K562 (cell line): Measurements from ENCODE around the gene MYMX. TPM values are rescaled to one million over a fixed set of nuclear protein-coding genes. Genes with fewer than 3 reads are reported as not detected.

Source experiments
- GABPA ChIP-seq: fragments of 200-800 bp; sonication (Bioruptor generic); conservative IDR thresholded peaks from 2 replicates; pipeline ENCODE4 v1.6.1; 2016; ENCODE audit warnings: low read depth, missing genetic modification characterization, missing compliant biosample characterization
- GATAD2B ChIP-seq: fragments of 450-650 bp; IDR thresholded peaks from 2 replicates; pipeline ENCODE4 v1.6.1; 2017; ENCODE audit warnings: mild to moderate bottlenecking, borderline replicate concordance
- HDAC6 ChIP-seq: IDR thresholded peaks from 2 replicates; pipeline ENCODE4 v1.6.1; 2012; ENCODE audit warnings: low read depth, mild to moderate bottlenecking, control low read depth, inconsistent platforms, low read length, moderate library complexity
- NBN ChIP-seq: fragments of 450-650 bp; IDR thresholded peaks from 2 replicates; pipeline ENCODE4 v1.6.1; 2016; ENCODE audit warnings: low read depth, mild to moderate bottlenecking
- NCOA2 ChIP-seq, 2 experiments: fragments of 450-650 bp; IDR thresholded peaks; 2 replicates each; pipeline ENCODE4 v1.6.1; 2018; ENCODE audit warnings: mild to moderate bottlenecking in 2 of 2, moderate library complexity in 1 of 2; ENCODE audit not compliant: partially characterized antibody in 2 of 2
- PHF8 ChIP-seq: fragments of 200-600 bp; sonication (generic); IDR thresholded peaks from 2 replicates; pipeline ENCODE4 v1.6.1; 2012; ENCODE audit warnings: mixed run types, mild to moderate bottlenecking, inconsistent platforms, low read length, moderate library complexity, borderline replicate concordance
- POLR2H ChIP-seq: IDR thresholded peaks from 2 replicates; pipeline ENCODE4 v1.6.1; 2016; ENCODE audit warnings: missing genetic modification characterization, low read depth, mild to moderate bottlenecking, control low read depth, missing compliant biosample characterization, moderate library complexity
- RCOR1 ChIP-seq, 2 experiments: IDR thresholded peaks; 2 replicates each; pipeline ENCODE4 v1.6.1; 2012; ENCODE audit warnings: low read depth in 2 of 2, low read length in 2 of 2, borderline replicate concordance in 1 of 2, improper control_type of control experiment in 1 of 2
- RFX5 ChIP-seq: IDR thresholded peaks from 2 replicates; pipeline ENCODE4 v1.6.1; 2011; ENCODE audit warnings: low read depth, mild to moderate bottlenecking, improper control_type of control experiment, low read length
- RNF2 ChIP-seq: sonication (generic); IDR thresholded peaks from 2 replicates; pipeline ENCODE4 v1.6.1; 2016
- SP1 ChIP-seq: sonication (generic); formaldehyde crosslinking; IDR thresholded peaks from 2 replicates; pipeline ENCODE4 v1.8.1; 2022; ENCODE audit warnings: mild to moderate bottlenecking, missing genetic modification reagents
- TAF1 ChIP-seq: IDR thresholded peaks from 2 replicates; pipeline ENCODE4 v1.6.1; 2011; ENCODE audit warnings: mild to moderate bottlenecking, low read length, moderate library complexity; ENCODE audit not compliant: insufficient read depth, control insufficient read depth, severe bottlenecking; ENCODE audit errors: extremely low read depth
- YY1 ChIP-seq, 3 experiments: IDR thresholded peaks; 2 replicates each; pipeline ENCODE4 v1.6.1; 2011; ENCODE audit warnings: low read length in 2 of 3, mild to moderate bottlenecking in 2 of 3, moderate library complexity in 2 of 3, borderline replicate concordance in 1 of 3, control low read depth in 1 of 3, low read depth in 1 of 3; ENCODE audit not compliant: insufficient read depth in 3 of 3, insufficient replicate concordance in 2 of 3, control insufficient read depth in 1 of 3, insufficient read length in 1 of 3; ENCODE audit errors: extremely low read depth in 1 of 3
- ZBTB17 ChIP-seq: fragments of 450-650 bp; formaldehyde crosslinking; IDR thresholded peaks from 2 replicates; pipeline ENCODE4 v1.4.0; 2020; ENCODE audit warnings: mild to moderate bottlenecking
- ZNF12 ChIP-seq: sonication (generic); formaldehyde crosslinking; IDR thresholded peaks from 2 replicates; pipeline ENCODE4 v1.4.0; 2020; ENCODE audit warnings: mild to moderate bottlenecking, missing genetic modification reagents
- ZNF561 ChIP-seq: fragments of 450-650 bp; formaldehyde crosslinking; conservative IDR thresholded peaks from 2 replicates; pipeline ENCODE4 v1.4.0; 2020; ENCODE audit warnings: mild to moderate bottlenecking, moderate library complexity
- polyA plus RNA-seq, 8 experiments: library from polyadenylated mRNA; depleted of rRNA in 4 of 8; stranded (reverse) in 5 of 8; unstranded in 3 of 8; fragments of >200 nt; fragmentation: Nextera tagmentation in 2 of 8; fragmentation: Illumina TruSeq in 1 of 8; extraction: Ambion mirVana in 2 of 8; extraction: Trizol in 1 of 8; gene quantifications; 2 replicates each; pipeline versions ENCODE4 v1.2.1 to v1.2.3, GENCODE V29; 2011 to 2014; ENCODE audit warnings: inconsistent platforms in 1 of 8, missing spikeins in 1 of 8
- total RNA-seq, 7 experiments: library from RNA; depleted of rRNA in 6 of 7; stranded (reverse); fragments of >200 nt in 6 of 7; fragmentation: Illumina TruSeq in 2 of 7; extraction: Trizol in 2 of 7; gene quantifications; 2 replicates each; pipeline versions ENCODE4 v1.2.1 to v1.2.3, GENCODE V29; 2011 to 2021; ENCODE audit warnings: low replicate concordance in 1 of 7
- TF ChIP-seq, protein P1 (sequence below): sonication (generic); formaldehyde crosslinking; IDR thresholded peaks from 2 replicates; pipeline ENCODE4 v1.8.0; 2022; ENCODE audit warnings: missing genetic modification reagents, mild to moderate bottlenecking, borderline replicate concordance
- TF ChIP-seq, protein P2 (sequence below), 3 experiments: IDR thresholded peaks in 2 of 3; conservative IDR thresholded peaks in 1 of 3; 2 replicates each; pipeline ENCODE4 v1.5.1; 2011 to 2012; ENCODE audit warnings: low read length in 3 of 3, mild to moderate bottlenecking in 3 of 3, control low read depth in 2 of 3, improper control_type of control experiment in 1 of 3, inconsistent platforms in 1 of 3, low read depth in 1 of 3, mixed read lengths in 1 of 3, moderate library complexity in 1 of 3; ENCODE audit not compliant: insufficient read depth in 2 of 3
- TF ChIP-seq, protein P3 (sequence below), 2 experiments: fragments of 450-650 bp in 1 of 2; sonication (generic) in 1 of 2; formaldehyde crosslinking; conservative IDR thresholded peaks; 2 replicates each; pipeline versions ENCODE4 v1.4.0 to v1.8.1; 2020 to 2022; ENCODE audit warnings: mild to moderate bottlenecking in 1 of 2, missing genetic modification reagents in 1 of 2
- TF ChIP-seq, protein P4 (sequence below): sonication (generic); formaldehyde crosslinking; IDR thresholded peaks from 2 replicates; pipeline ENCODE4 v1.8.1; 2022; ENCODE audit warnings: missing genetic modification reagents

The MYMX gene
- total and polyA plus RNA-seq, 9 of the 15 experiments (the other 6 are each of a cell fraction or from before 2014, with no cell fraction given): 0.12 TPM; not detected in 8

DNA sequence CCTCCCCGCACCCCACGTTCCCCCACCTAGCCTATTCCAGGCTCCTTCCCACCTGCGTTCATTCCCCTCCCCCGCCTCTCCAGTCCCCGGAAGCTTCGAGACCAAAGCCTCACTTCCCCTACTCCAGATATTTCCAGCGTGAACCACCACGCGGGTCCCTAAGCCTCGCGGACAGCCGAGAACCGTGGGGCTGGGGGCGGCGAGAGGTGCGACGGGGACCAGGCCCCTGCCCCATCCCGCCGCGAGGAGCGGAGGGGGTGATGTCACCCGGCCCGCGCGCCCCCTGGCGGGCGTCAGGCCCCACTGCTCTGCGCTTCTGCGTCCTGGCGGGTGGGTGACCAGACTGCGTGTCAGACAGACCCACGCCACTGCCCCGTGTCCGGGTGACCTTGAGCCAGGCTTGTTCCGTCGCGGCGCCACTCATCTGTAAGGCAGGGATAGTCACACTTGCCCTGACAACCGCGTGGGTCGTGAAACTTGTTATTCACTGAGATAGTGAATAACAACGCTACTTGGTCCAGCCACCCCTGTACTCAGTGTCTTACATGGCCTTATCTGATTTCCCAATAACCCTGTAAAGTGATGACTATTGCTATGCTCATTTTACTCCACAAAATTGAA lies 21.2 kb downstream of the MYMX start (continued):
- TF ChIP-seq RFX5 (no peak), POLR2H (tag) (no peak), RNF2 (peak; percentile 30; the same call in 1 of the 2 replicates), ZNF561 (CRISPR knock-in tag) (no peak), GABPA (peak; percentile 56; the same call in 1 of the 2 replicates), ZBTB17 (peak; percentile 69), HDAC6 (0 out of 2 replicates have a peak, but pooled peaks have one; percentile 27), ZNF12 (CRISPR knock-in tag) (peak; percentile 78; the same call in 1 of the 2 replicates), YY1 (IDR thresholded peaks at IDR 0.05; ENCODE audit: borderline replicate concordance in 1 of 3, control insufficient read depth in 1 of 3, extremely low read depth in 1 of 3, insufficient read depth in 3 of 3, insufficient read length in 1 of 3, insufficient replicate concordance in 2 of 3, low read depth in 1 of 3, low read length in 2 of 3) (peak in 1 of 3 experiments; percentile 59), PHF8 (peak; percentile 70; the same call in 1 of the 2 replicates), TAF1 (peak; percentile 28), RCOR1 (IDR thresholded peaks at IDR 0.05; ENCODE audit: borderline replicate concordance in 1 of 2, low read depth in 2 of 2, low read length in 2 of 2) (peak; percentile 37 to 73; a peak in 3 of 4 replicates), NCOA2 (IDR thresholded peaks at IDR 0.05; ENCODE audit: partially characterized antibody in 2 of 2) (no peak), GATAD2B (peak; percentile 96), SP1 (CRISPR knock-in tag) (peak; percentile 83), NBN (peak; percentile 94)
- TF ChIP-seq, protein P1, sequence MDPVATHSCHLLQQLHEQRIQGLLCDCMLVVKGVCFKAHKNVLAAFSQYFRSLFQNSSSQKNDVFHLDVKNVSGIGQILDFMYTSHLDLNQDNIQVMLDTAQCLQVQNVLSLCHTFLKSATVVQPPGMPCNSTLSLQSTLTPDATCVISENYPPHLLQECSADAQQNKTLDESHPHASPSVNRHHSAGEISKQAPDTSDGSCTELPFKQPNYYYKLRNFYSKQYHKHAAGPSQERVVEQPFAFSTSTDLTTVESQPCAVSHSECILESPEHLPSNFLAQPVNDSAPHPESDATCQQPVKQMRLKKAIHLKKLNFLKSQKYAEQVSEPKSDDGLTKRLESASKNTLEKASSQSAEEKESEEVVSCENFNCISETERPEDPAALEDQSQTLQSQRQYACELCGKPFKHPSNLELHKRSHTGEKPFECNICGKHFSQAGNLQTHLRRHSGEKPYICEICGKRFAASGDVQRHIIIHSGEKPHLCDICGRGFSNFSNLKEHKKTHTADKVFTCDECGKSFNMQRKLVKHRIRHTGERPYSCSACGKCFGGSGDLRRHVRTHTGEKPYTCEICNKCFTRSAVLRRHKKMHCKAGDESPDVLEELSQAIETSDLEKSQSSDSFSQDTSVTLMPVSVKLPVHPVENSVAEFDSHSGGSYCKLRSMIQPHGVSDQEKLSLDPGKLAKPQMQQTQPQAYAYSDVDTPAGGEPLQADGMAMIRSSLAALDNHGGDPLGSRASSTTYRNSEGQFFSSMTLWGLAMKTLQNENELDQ (CRISPR knock-in tag): peak; percentile 52; the same call in 1 of the 2 replicates
- TF ChIP-seq, protein P2, sequence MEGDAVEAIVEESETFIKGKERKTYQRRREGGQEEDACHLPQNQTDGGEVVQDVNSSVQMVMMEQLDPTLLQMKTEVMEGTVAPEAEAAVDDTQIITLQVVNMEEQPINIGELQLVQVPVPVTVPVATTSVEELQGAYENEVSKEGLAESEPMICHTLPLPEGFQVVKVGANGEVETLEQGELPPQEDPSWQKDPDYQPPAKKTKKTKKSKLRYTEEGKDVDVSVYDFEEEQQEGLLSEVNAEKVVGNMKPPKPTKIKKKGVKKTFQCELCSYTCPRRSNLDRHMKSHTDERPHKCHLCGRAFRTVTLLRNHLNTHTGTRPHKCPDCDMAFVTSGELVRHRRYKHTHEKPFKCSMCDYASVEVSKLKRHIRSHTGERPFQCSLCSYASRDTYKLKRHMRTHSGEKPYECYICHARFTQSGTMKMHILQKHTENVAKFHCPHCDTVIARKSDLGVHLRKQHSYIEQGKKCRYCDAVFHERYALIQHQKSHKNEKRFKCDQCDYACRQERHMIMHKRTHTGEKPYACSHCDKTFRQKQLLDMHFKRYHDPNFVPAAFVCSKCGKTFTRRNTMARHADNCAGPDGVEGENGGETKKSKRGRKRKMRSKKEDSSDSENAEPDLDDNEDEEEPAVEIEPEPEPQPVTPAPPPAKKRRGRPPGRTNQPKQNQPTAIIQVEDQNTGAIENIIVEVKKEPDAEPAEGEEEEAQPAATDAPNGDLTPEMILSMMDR (IDR thresholded peaks at IDR 0.05 in 2 of 3, conservative IDR thresholded peaks at IDR 0.05 in 1 of 3; ENCODE audit: insufficient read depth in 2 of 3, low read depth in 1 of 3, low read length in 3 of 3): peak; percentile 93 to 98 (median 95)
- TF ChIP-seq, protein P3, sequence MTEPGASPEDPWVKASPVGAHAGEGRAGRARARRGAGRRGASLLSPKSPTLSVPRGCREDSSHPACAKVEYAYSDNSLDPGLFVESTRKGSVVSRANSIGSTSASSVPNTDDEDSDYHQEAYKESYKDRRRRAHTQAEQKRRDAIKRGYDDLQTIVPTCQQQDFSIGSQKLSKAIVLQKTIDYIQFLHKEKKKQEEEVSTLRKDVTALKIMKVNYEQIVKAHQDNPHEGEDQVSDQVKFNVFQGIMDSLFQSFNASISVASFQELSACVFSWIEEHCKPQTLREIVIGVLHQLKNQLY (CRISPR knock-in tag; conservative IDR thresholded peaks at IDR 0.05): 0 out of 4 replicates have a peak, but pooled peaks of 1 of the 2 experiments have one; percentile 26
- TF ChIP-seq, protein P4, sequence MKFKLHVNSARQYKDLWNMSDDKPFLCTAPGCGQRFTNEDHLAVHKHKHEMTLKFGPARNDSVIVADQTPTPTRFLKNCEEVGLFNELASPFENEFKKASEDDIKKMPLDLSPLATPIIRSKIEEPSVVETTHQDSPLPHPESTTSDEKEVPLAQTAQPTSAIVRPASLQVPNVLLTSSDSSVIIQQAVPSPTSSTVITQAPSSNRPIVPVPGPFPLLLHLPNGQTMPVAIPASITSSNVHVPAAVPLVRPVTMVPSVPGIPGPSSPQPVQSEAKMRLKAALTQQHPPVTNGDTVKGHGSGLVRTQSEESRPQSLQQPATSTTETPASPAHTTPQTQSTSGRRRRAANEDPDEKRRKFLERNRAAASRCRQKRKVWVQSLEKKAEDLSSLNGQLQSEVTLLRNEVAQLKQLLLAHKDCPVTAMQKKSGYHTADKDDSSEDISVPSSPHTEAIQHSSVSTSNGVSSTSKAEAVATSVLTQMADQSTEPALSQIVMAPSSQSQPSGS (CRISPR knock-in tag): peak; percentile 100
